ENCODE data around the gene RAB25. TPM values are rescaled to one million over a fixed set of nuclear protein-coding genes. Genes with fewer than 3 reads are reported as not detected.

Gene RAB25
- total and polyA plus RNA-seq, 2 of the 13 experiments (the other 11 are each of a cell fraction or from before 2014, with no cell fraction given), result 0.20 to 0.22 TPM

GRCh38 chr1:156083800-156084790 lies 23.1 kb downstream of the RAB25 start:
- ChIA-PET POLR2A (interaction anchor here (0.7 to 2.6 kb wide), 2 partner anchors 18 to 45 kb away, joined by 3 to 15 read pairs; no protein-coding TSS in a partner anchor), CTCF (ENCODE audit: low intra/inter-chr PET ratio, low total read pairs) (no interaction called here)
- H3K4me2 ChIP-seq (ENCODE audit: low read depth, low read length), result peak overlapping the region; percentile 79
- no peak for ATAC-seq
- H3K4me1 ChIP-seq (ENCODE audit: insufficient read depth, low read length), result peaks cover 66% of the 10 kb centered on the region
- WGBS (ENCODE audit: low lambda C conversion rate), result 40% methylated on average over 7 of the region's 7 CpGs
- H3K79me2 ChIP-seq (ENCODE audit: insufficient read depth, low read length), result peaks cover 23% of the 10 kb centered on the region
- in situ Hi-C loops (cut with HindIII; ENCODE audit: extremely low pct_ligation_motif_present, low pct_unique_long_range_greater_than_20kb) (no loop called here), intact Hi-C loops (cut with micrococcal nuclease; ENCODE audit: unreplicated experiment) (loop anchor here (5.0 kb wide), 1 partner anchor 957 kb away; the partner anchor contains the start of gene EFNA1)
- H3K9me3 ChIP-seq (ENCODE audit: low read length), result no peaks in the 10 kb centered on the region
- H2AFZ ChIP-seq (ENCODE audit: low read length), result no peak overlapping the region
- no peak for FAIRE-seq
- peak overlapping the region; percentile 88 to 94 (median 89) for H3K4me3 ChIP-seq (replicated peaks in 1 of 3; ENCODE audit: insufficient read depth in 1 of 3, low read depth in 2 of 3, low read length in 3 of 3)
- peak overlapping the region; percentile 77 for H3K27ac ChIP-seq (ENCODE audit: extremely low read length, insufficient read depth, low read length)
- no peaks in the 10 kb centered on the region for H3K36me3 ChIP-seq (replicated peaks in 1 of 2; ENCODE audit: control insufficient read depth in 1 of 2, insufficient read depth in 2 of 2, low read length in 2 of 2)
- TSS peak; percentile 79 for BruUV-seq (replicated peaks)
- DNase-seq (ENCODE audit: low spot score), result no peak
- peak overlapping the region; percentile 77 for H3K9ac ChIP-seq (ENCODE audit: insufficient read depth, low read depth, low read length)
- no peaks in the 10 kb centered on the region; a peak in 1 of 5 replicates for H3K27me3 ChIP-seq (ENCODE audit: control insufficient read depth in 1 of 2, insufficient read depth in 2 of 2, low read length in 2 of 2)
- peaks cover 2% of the 10 kb centered on the region; the same call in 1 of the 2 replicates for H4K20me1 ChIP-seq (ENCODE audit: insufficient read depth, low read length)
- TF ChIP-seq ZNF253 (CRISPR knock-in tag; IDR thresholded peaks at IDR 0.05; ENCODE audit: borderline replicate concordance) (no peak), RFXANK (CRISPR knock-in tag; IDR thresholded peaks at IDR 0.05) (no peak), ZNF337 (CRISPR knock-in tag; IDR thresholded peaks at IDR 0.05; ENCODE audit: borderline replicate concordance, low read depth) (no peak), ZNF224 (CRISPR knock-in tag; IDR thresholded peaks at IDR 0.05) (no peak), ZNF572 (CRISPR knock-in tag; IDR thresholded peaks at IDR 0.05) (no peak), PITX1 (CRISPR knock-in tag; IDR thresholded peaks at IDR 0.05) (no peak), ZNF703 (CRISPR knock-in tag; IDR thresholded peaks at IDR 0.05; ENCODE audit: borderline replicate concordance) (no peak), CREM (IDR thresholded peaks at IDR 0.05) (no peak), CREM (CRISPR knock-in tag; IDR thresholded peaks at IDR 0.05) (no peak), GTF3A (CRISPR knock-in tag; conservative IDR thresholded peaks at IDR 0.05) (no peak), ZNF672 (CRISPR knock-in tag; IDR thresholded peaks at IDR 0.05) (no peak), ZGPAT (CRISPR knock-in tag; IDR thresholded peaks at IDR 0.05) (no peak), RFXAP (CRISPR knock-in tag; IDR thresholded peaks at IDR 0.05; ENCODE audit: borderline replicate concordance) (no peak), ZBTB42 (CRISPR knock-in tag; IDR thresholded peaks at IDR 0.05) (no peak), ZNF629 (CRISPR knock-in tag; conservative IDR thresholded peaks at IDR 0.05) (no peak), SRSF1 (optimal IDR thresholded peaks at IDR 0.05; ENCODE audit: low read depth, low read length) (no peak), PLSCR1 (CRISPR knock-in tag; IDR thresholded peaks at IDR 0.05; ENCODE audit: borderline replicate concordance) (no peak), ZMYM3 (CRISPR knock-in tag; IDR thresholded peaks at IDR 0.05) (0 out of 2 replicates have a peak, but pooled peaks have one; percentile 35), ZNF740 (CRISPR knock-in tag; IDR thresholded peaks at IDR 0.05) (peak; percentile 72; the same call in 1 of the 2 replicates), ZNF362 (CRISPR knock-in tag; IDR thresholded peaks at IDR 0.05; ENCODE audit: borderline replicate concordance) (no peak), PHF8 (CRISPR knock-in tag; IDR thresholded peaks at IDR 0.05) (0 out of 2 replicates have a peak, but pooled peaks have one; percentile 3), MTF1 (CRISPR knock-in tag; IDR thresholded peaks at IDR 0.05) (no peak)
